Midbrain (tissue), 1 donor: ENCODE results near the gene KIAA1958.
"Not testable (repeated sequence)": the region's sequence is repeated elsewhere in the genome, so short reads cannot be mapped to it uniquely, and the experiment has no call there.

Experiments
- DNase-seq: peaks from one replicate; lab custom pipeline; 2025; lab: John Stamatoyannopoulos, UW

KIAA1958 gene

GRCh38 chr9:112664531-112664930 lies 177.9 kb downstream of the KIAA1958 start:
- no peak for DNase-seq

- DNase-seq = no peak
Observed at GRCh38 chr9:112665347-112665746, 178.7 kb downstream of the KIAA1958 start.

GRCh38 chr9:112669326-112669725 lies 182.7 kb downstream of the KIAA1958 start:
- DNase-seq = no peak

GRCh38 chr9:112670991-112671625 lies 184.5 kb downstream of the KIAA1958 start:
- no peak for DNase-seq

- DNase-seq = not testable (repeated sequence)
Observed at GRCh38 chr9:112673221-112673620, 186.6 kb downstream of the KIAA1958 start.

- DNase-seq = no peak
Observed at GRCh38 chr9:112677040-112677439, 190.4 kb downstream of the KIAA1958 start.

GRCh38 chr9:112680731-112681402 lies 194.2 kb downstream of the KIAA1958 start:
- no peak for DNase-seq

- DNase-seq = no peak
Observed at GRCh38 chr9:112689161-112689740, 202.6 kb downstream of the KIAA1958 start.

GRCh38 chr9:112694706-112695555 lies 208.3 kb downstream of the KIAA1958 start:
- DNase-seq = no peak

- no peak for DNase-seq
Observed at GRCh38 chr9:112696461-112696860, 209.8 kb downstream of the KIAA1958 start.

GRCh38 chr9:112699230-112699629 lies 212.6 kb downstream of the KIAA1958 start:
- DNase-seq = no peak

- no peak for DNase-seq
Observed at GRCh38 chr9:112700085-112700484, 213.5 kb downstream of the KIAA1958 start.

GRCh38 chr9:112703304-112703703 lies 216.7 kb downstream of the KIAA1958 start:
- no peak for DNase-seq

- DNase-seq = peak; percentile 56
Observed at GRCh38 chr9:112705768-112706427, 219.3 kb downstream of the KIAA1958 start.

- DNase-seq = peak; percentile 66
Observed at GRCh38 chr9:112711050-112711689, 224.5 kb downstream of the KIAA1958 start.

GRCh38 chr9:112712678-112713077 lies 226.1 kb downstream of the KIAA1958 start:
- no peak for DNase-seq

GRCh38 chr9:112717661-112718331 lies 231.2 kb downstream of the KIAA1958 start, which contains the start of gene INIP:
Gene INIP, minus strand, starts transcription at chr9:112718117. Its CDS starts 1,632 bp downstream, at chr9:112716485.
- peak; percentile 97 for DNase-seq
